NOMO-1 treated with dmso at 0.1 percent for 144 hours (cell line): ENCODE results near the gene TNS3.
"Not testable (repeated sequence)": the region's sequence is repeated elsewhere in the genome, so short reads cannot be mapped to it uniquely, and the experiment has no call there.

Source experiments
- DNase-seq: peaks from one replicate; lab custom pipeline; 2025; ENCODE audit not compliant: unreplicated experiment; lab: John Stamatoyannopoulos, UW

TNS3 gene

GRCh38 chr7:47603514-47604255, 21.8 kb upstream of the TNS3 start:
- DNase-seq = not testable (repeated sequence)

GRCh38 chr7:47602272-47603004, 20.5 kb upstream of the TNS3 start:
- DNase-seq = no peak

- no peak for DNase-seq
These were observed 20.0 kb upstream of the TNS3 start for GRCh38 chr7:47601881-47602249.

- peak; percentile 57 for DNase-seq
These were observed 19.4 kb upstream of the TNS3 start for GRCh38 chr7:47601119-47601880.

GRCh38 chr7:47600199-47601118, 18.5 kb upstream of the TNS3 start:
- peak; percentile 57 for DNase-seq

- DNase-seq = no peak
These were observed 15.5 kb upstream of the TNS3 start for GRCh38 chr7:47597379-47597778.

- DNase-seq = no peak
These were observed 14.7 kb upstream of the TNS3 start for GRCh38 chr7:47596502-47597202.

- no peak for DNase-seq
These were observed 12.5 kb upstream of the TNS3 start for GRCh38 chr7:47594406-47594805.

GRCh38 chr7:47591655-47592572, 10.0 kb upstream of the TNS3 start:
- no peak for DNase-seq

- no peak for DNase-seq
These were observed 9.3 kb upstream of the TNS3 start for GRCh38 chr7:47591089-47591654.

- not testable (repeated sequence) for DNase-seq
These were observed 8.3 kb upstream of the TNS3 start for GRCh38 chr7:47590215-47590614.

- no peak for DNase-seq
These were observed 6.9 kb upstream of the TNS3 start for GRCh38 chr7:47588704-47589225.

- DNase-seq = no peak
These were observed 6.1 kb upstream of the TNS3 start for GRCh38 chr7:47587976-47588375.

- no peak for DNase-seq
These were observed 5.4 kb upstream of the TNS3 start for GRCh38 chr7:47587351-47587750.

GRCh38 chr7:47586925-47587324, 5.0 kb upstream of the TNS3 start:
- DNase-seq = no peak

- DNase-seq = not testable (repeated sequence)
These were observed 4.3 kb upstream of the TNS3 start for GRCh38 chr7:47586161-47586670.

- DNase-seq = no peak
These were observed 2.6 kb upstream of the TNS3 start for GRCh38 chr7:47584536-47584895.

- DNase-seq = no peak
These were observed 2.0 kb upstream of the TNS3 start for GRCh38 chr7:47583739-47584535.
